HepG2 (cell line): ENCODE data around the gene OGFR. TPM values are rescaled to one million over a fixed set of nuclear protein-coding genes. Genes with fewer than 3 reads are reported as not detected.

Source experiments
- ATAC-seq: fragments of 200-7000 bp; cut with Tn5 transposase; 3 replicates; pipeline ENCODE4 v1.9.1; 2020; ENCODE audit warnings: mild to moderate bottlenecking, moderate library complexity
- BruUV-seq: library from RNA; stranded (reverse); fragments of 400-500 nt; replicated peaks from 2 replicates; lab custom pipeline; 2021; lab: Mats Ljungman, UMichigan
- CTCF ChIA-PET: fragments of 300-600 bp; formaldehyde crosslinking; extraction: SDS; loops from one replicate; lab custom pipeline; 2021; ENCODE audit warnings: low total read pairs, inconsistent platforms, low intra/inter-chr PET ratio; lab: Yijun Ruan, JAX
- POLR2A ChIA-PET: fragments of 350-600 bp; sonication (Branson Sonifier 250); formaldehyde crosslinking; loops from one replicate; lab custom pipeline; 2020; ENCODE audit warnings: antibody characterized with exemption, inconsistent platforms; lab: Yijun Ruan, JAX
- DNase-seq: peaks from one replicate; pipeline ENCODE4 v3.0.0-alpha.2; 2015; ENCODE audit warnings: low spot score
- FAIRE-seq: peaks from 3 replicates; lab custom pipeline; 2011; peaks lifted over from hg19 to GRCh38; lab: Jason Lieb, UNC
- H2AFZ ChIP-seq: one replicate; pipeline ENCODE4 v1.6.1; 2011; ENCODE audit warnings: low read length, inconsistent platforms
- H3K27ac ChIP-seq: fragments of 300-600 bp; 3 replicates; pipeline ENCODE4 v1.8.0; 2011; ENCODE audit warnings: mixed run types, mild to moderate bottlenecking, mixed read lengths, low read length, inconsistent platforms; ENCODE audit not compliant: insufficient read depth; ENCODE audit errors: extremely low read length
- H3K27me3 ChIP-seq, 2 experiments: fragments of 200-600 bp in 1 of 2; 2 replicates in 1 of 2; 3 replicates in 1 of 2; pipeline versions ENCODE4 v1.6.0 to v1.8.0; 2011; ENCODE audit warnings: low read length in 2 of 2, mild to moderate bottlenecking in 2 of 2, moderate library complexity in 2 of 2, inconsistent platforms in 1 of 2; ENCODE audit not compliant: insufficient read depth in 2 of 2, control insufficient read depth in 1 of 2
- H3K36me3 ChIP-seq, 2 experiments: fragments of 200-600 bp in 1 of 2; replicated peaks in 1 of 2; 2 replicates in 1 of 2; 3 replicates in 1 of 2; pipeline versions ENCODE4 v1.5.1 to v1.8.0; 2011; ENCODE audit warnings: low read length in 2 of 2, inconsistent platforms in 1 of 2; ENCODE audit not compliant: insufficient read depth in 2 of 2, control insufficient read depth in 1 of 2
- H3K4me1 ChIP-seq: 2 replicates; pipeline ENCODE4 v1.5.1; 2012; ENCODE audit warnings: low read length, inconsistent platforms; ENCODE audit not compliant: insufficient read depth
- H3K4me2 ChIP-seq: 2 replicates; pipeline ENCODE4 v1.6.0; 2011; ENCODE audit warnings: low read depth, low read length, inconsistent platforms
- H3K4me3 ChIP-seq, 3 experiments: fragments of 200-600 bp in 1 of 3; sonication (generic), shearing (Covaris generic) in 1 of 3; replicated peaks in 1 of 3; 2 replicates each; pipeline ENCODE4 v1.5.1; 2011 to 2016; ENCODE audit warnings: low read length in 3 of 3, inconsistent platforms in 2 of 3, low read depth in 2 of 3, mild to moderate bottlenecking in 2 of 3, control low read depth in 1 of 3, mixed read lengths in 1 of 3; ENCODE audit not compliant: insufficient read depth in 1 of 3
- H3K79me2 ChIP-seq: one replicate; pipeline ENCODE4 v1.6.1; 2011; ENCODE audit warnings: low read length, inconsistent platforms; ENCODE audit not compliant: insufficient read depth
- H3K9ac ChIP-seq: 2 replicates; pipeline ENCODE4 v1.6.0; 2011; ENCODE audit warnings: mild to moderate bottlenecking, low read depth, low read length, inconsistent platforms; ENCODE audit not compliant: insufficient read depth
- H3K9me3 ChIP-seq: 2 replicates; pipeline ENCODE4 v1.5.1; 2012; ENCODE audit warnings: mild to moderate bottlenecking, low read length
- H4K20me1 ChIP-seq: 2 replicates; pipeline ENCODE4 v1.6.0; 2011; ENCODE audit warnings: inconsistent platforms, mild to moderate bottlenecking, low read length, moderate library complexity; ENCODE audit not compliant: insufficient read depth
- HCFC1 ChIP-seq: fragments of 150-350 bp; IDR thresholded peaks from 2 replicates; pipeline ENCODE4 v1.6.1; 2014; ENCODE audit warnings: low read depth, low read length
- HIVEP1 ChIP-seq: sonication (generic); formaldehyde crosslinking; IDR thresholded peaks from 2 replicates; pipeline ENCODE4 v1.4.0; 2020; ENCODE audit warnings: mild to moderate bottlenecking, missing genetic modification reagents
- JARID2 ChIP-seq: sonication (generic); formaldehyde crosslinking; IDR thresholded peaks from 2 replicates; pipeline ENCODE4 v1.8.1; 2023; ENCODE audit warnings: missing genetic modification reagents, inconsistent platforms; ENCODE audit not compliant: insufficient replicate concordance
- MYNN ChIP-seq: sonication (generic); formaldehyde crosslinking; IDR thresholded peaks from 2 replicates; pipeline ENCODE4 v1.4.0; 2020; ENCODE audit warnings: mild to moderate bottlenecking, low read depth, missing genetic modification reagents
- NR2F6 ChIP-seq, 2 experiments: IDR thresholded peaks; 2 replicates each; pipeline ENCODE4 v1.6.1; 2016; ENCODE audit warnings: antibody characterized with exemption in 1 of 2, mild to moderate bottlenecking in 1 of 2
- POLR2AphosphoS5 ChIP-seq: IDR thresholded peaks from 2 replicates; pipeline ENCODE4 v1.6.1; 2012; ENCODE audit warnings: low read depth, low read length
- POLR2G ChIP-seq: fragments of 200-400 bp; formaldehyde crosslinking; IDR thresholded peaks from 2 replicates; pipeline ENCODE4 v1.6.1; 2018; ENCODE audit warnings: mild to moderate bottlenecking, low read depth, low read length, moderate library complexity
- RXRA ChIP-seq: sonication (generic); formaldehyde crosslinking; IDR thresholded peaks from 2 replicates; pipeline ENCODE4 v1.5.1; 2020; ENCODE audit warnings: missing genetic modification reagents
- SP5 ChIP-seq: IDR thresholded peaks from 2 replicates; pipeline ENCODE4 v1.6.1; 2016; ENCODE audit warnings: low read depth, borderline replicate concordance
- SRSF1 ChIP-seq: fragments of 200-400 bp; formaldehyde crosslinking; optimal IDR thresholded peaks from 2 replicates; pipeline ENCODE3; 2017; ENCODE audit warnings: mild to moderate bottlenecking, low read depth, low read length, moderate library complexity
- TGIF2 ChIP-seq: IDR thresholded peaks from 2 replicates; pipeline ENCODE4 v1.6.1; 2016; ENCODE audit warnings: control low read depth, missing compliant biosample characterization
- ZFX ChIP-seq: sonication (generic); formaldehyde crosslinking; IDR thresholded peaks from 2 replicates; pipeline ENCODE4 v1.4.0; 2020; ENCODE audit warnings: mild to moderate bottlenecking, low read depth, missing genetic modification reagents, moderate library complexity
- ZNF558 ChIP-seq: sonication (generic); formaldehyde crosslinking; IDR thresholded peaks from 2 replicates; pipeline ENCODE4 v1.9.0; 2022; ENCODE audit warnings: mild to moderate bottlenecking, missing genetic modification reagents, borderline replicate concordance
- ZNF766 ChIP-seq: sonication (generic); formaldehyde crosslinking; IDR thresholded peaks from 2 replicates; pipeline ENCODE4 v1.5.0; 2020; ENCODE audit warnings: missing genetic modification reagents, borderline replicate concordance
- WGBS: methylation state at CpG from one replicate; pipeline ENCODE4 v1.1.6; 2017; ENCODE audit warnings: low lambda C conversion rate; 5-methylcytosine and 5-hydroxymethylcytosine counted together
- in situ Hi-C: cut with HindIII; loops from 2 replicates; pipeline ENCODE4 v1.10.0; 2017; ENCODE audit warnings: low pct_unique_long_range_greater_than_20kb; ENCODE audit not compliant: extremely low pct_ligation_motif_present
- intact Hi-C: fragments of 100-400 bp; cut with micrococcal nuclease; formaldehyde crosslinking; loops from one replicate; pipeline ENCODE4 v1.10.0; 2022; ENCODE audit not compliant: unreplicated experiment
- polyA plus RNA-seq, 8 experiments: library from polyadenylated mRNA; depleted of rRNA in 3 of 8; stranded (reverse) in 7 of 8; unstranded in 1 of 8; fragments of >200 nt; fragmentation: Illumina TruSeq in 4 of 8; extraction: Trizol in 4 of 8; gene quantifications; 2 replicates each; pipeline versions ENCODE4 v1.2.1 to v1.2.3, GENCODE V29; 2011 to 2016; ENCODE audit warnings: low read depth in 4 of 8, missing spikeins in 1 of 8, mixed read lengths in 1 of 8; ENCODE audit not compliant: insufficient read depth in 1 of 8
- total RNA-seq, 5 experiments: library from RNA; depleted of rRNA; stranded (reverse); fragments of >200 nt; fragmentation: Illumina TruSeq; extraction: Trizol; gene quantifications; 2 replicates each; pipeline ENCODE4 v1.2.3, GENCODE V29; 2016; ENCODE audit warnings: low read depth in 1 of 5
- TF ChIP-seq, protein P1 (sequence below): sonication (generic); formaldehyde crosslinking; IDR thresholded peaks from 2 replicates; pipeline ENCODE4 v1.9.0; 2021; ENCODE audit warnings: mild to moderate bottlenecking, missing genetic modification reagents
- TF ChIP-seq, protein P2 (sequence below): sonication (generic); formaldehyde crosslinking; IDR thresholded peaks from 2 replicates; pipeline ENCODE4 v1.8.0; 2022; ENCODE audit warnings: missing genetic modification reagents, mild to moderate bottlenecking, moderate library complexity, borderline replicate concordance

The OGFR gene
- total and polyA plus RNA-seq, 2 of the 13 experiments (the other 11 are each of a cell fraction or from before 2014, with no cell fraction given) = 47.7 to 81.8 TPM

DNA sequence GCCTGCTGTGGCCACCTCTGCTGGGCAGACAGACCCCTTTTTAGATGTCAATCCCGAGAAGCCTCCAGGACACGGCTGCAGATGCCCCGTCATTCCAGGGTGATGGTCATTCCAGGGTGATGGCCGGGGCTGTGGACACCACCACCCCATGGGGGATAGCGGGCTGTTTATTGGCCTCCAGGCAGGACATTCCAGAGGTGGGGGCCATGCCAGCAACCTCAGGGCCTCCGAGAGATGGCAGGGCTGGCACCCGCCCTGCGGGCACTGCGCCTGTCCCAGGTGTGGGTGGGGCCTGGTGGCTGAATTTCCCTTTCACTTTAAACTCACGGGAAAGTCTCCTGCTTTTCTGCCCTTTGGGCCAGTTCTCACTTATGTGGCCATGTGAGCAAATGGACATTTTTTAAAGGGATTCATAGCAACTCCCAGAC lies 26.7 kb downstream of the OGFR start (continued):
- TF ChIP-seq ZNF558 (CRISPR knock-in tag) = 0 out of 2 replicates have a peak, but pooled peaks have one; percentile 31
- TF ChIP-seq SP5 (CRISPR knock-in tag) = no peak
- TF ChIP-seq HIVEP1 (CRISPR knock-in tag) = no peak
- no peak for TF ChIP-seq JARID2
- TF ChIP-seq POLR2AphosphoS5 = no peak
- no peak for TF ChIP-seq SRSF1

DNA sequence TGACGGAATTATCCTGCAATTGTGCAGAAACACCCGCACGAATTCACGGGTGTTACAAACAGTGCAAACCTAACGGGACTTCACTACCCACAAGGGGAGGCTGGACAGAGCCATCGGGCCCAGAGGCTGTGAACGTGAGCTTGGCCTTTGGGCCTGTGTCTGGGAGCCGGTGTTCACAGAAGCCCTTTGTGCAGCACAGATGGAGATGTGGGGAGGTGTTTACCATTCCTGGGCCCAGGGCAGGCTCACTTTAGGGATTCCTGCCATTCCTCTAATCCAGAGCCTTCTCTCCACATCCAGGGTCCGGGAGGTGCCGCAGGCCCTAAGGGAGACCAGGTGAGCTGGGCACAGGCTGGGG lies 27.2 kb downstream of the OGFR start:
- ATAC-seq = peak; percentile 53
- peak; percentile 65 for DNase-seq
- intact Hi-C loops = no loop called here
- BruUV-seq = TSS peak; percentile 28
- no peaks in the 10 kb centered on the region for H3K9me3 ChIP-seq
- H3K27ac ChIP-seq = no peak overlapping the region
- H4K20me1 ChIP-seq = no peaks in the 10 kb centered on the region
- FAIRE-seq = peak; percentile 83
- in situ Hi-C loops = no loop called here
- 44% methylated on average over 10 of the region's 10 CpGs for WGBS
- CTCF ChIA-PET = no interaction called here
- peaks cover 14 to 16% of the 10 kb centered on the region in 2 experiments; a peak in 4 of 5 replicates for H3K36me3 ChIP-seq
- H3K4me2 ChIP-seq = peak overlapping the region; percentile 0; the same call in 1 of the 2 replicates
- H3K4me3 ChIP-seq = no peak overlapping the region
- H3K79me2 ChIP-seq = no peaks in the 10 kb centered on the region
- POLR2A ChIA-PET = interaction anchor here (1.0 to 3.2 kb wide), 5 partner anchors 9 to 122 kb away, joined by 3 to 22 read pairs (median 4); partner anchors contain the start of gene TCFL5
- peaks cover 23% of the 10 kb centered on the region for H3K4me1 ChIP-seq
- H3K27me3 ChIP-seq = no peaks in the 10 kb centered on the region
- H2AFZ ChIP-seq = no peak overlapping the region
- no peak overlapping the region for H3K9ac ChIP-seq
- TF ChIP-seq TGIF2 (CRISPR knock-in tag) (peak; percentile 18; the same call in 1 of the 2 replicates), MYNN (CRISPR knock-in tag) (no peak), ZFX (CRISPR knock-in tag) (peak; percentile 46; the same call in 1 of the 2 replicates), POLR2G (peak; percentile 47; the same call in 1 of the 2 replicates), ZNF766 (CRISPR knock-in tag) (no peak), RXRA (peak; percentile 20; the same call in 1 of the 2 replicates), HCFC1 (no peak), NR2F6 (IDR thresholded peaks at IDR 0.05) (no peak), NR2F6 (CRISPR knock-in tag; IDR thresholded peaks at IDR 0.05) (peak; percentile 24; the same call in 1 of the 2 replicates)
- TF ChIP-seq, protein P1, sequence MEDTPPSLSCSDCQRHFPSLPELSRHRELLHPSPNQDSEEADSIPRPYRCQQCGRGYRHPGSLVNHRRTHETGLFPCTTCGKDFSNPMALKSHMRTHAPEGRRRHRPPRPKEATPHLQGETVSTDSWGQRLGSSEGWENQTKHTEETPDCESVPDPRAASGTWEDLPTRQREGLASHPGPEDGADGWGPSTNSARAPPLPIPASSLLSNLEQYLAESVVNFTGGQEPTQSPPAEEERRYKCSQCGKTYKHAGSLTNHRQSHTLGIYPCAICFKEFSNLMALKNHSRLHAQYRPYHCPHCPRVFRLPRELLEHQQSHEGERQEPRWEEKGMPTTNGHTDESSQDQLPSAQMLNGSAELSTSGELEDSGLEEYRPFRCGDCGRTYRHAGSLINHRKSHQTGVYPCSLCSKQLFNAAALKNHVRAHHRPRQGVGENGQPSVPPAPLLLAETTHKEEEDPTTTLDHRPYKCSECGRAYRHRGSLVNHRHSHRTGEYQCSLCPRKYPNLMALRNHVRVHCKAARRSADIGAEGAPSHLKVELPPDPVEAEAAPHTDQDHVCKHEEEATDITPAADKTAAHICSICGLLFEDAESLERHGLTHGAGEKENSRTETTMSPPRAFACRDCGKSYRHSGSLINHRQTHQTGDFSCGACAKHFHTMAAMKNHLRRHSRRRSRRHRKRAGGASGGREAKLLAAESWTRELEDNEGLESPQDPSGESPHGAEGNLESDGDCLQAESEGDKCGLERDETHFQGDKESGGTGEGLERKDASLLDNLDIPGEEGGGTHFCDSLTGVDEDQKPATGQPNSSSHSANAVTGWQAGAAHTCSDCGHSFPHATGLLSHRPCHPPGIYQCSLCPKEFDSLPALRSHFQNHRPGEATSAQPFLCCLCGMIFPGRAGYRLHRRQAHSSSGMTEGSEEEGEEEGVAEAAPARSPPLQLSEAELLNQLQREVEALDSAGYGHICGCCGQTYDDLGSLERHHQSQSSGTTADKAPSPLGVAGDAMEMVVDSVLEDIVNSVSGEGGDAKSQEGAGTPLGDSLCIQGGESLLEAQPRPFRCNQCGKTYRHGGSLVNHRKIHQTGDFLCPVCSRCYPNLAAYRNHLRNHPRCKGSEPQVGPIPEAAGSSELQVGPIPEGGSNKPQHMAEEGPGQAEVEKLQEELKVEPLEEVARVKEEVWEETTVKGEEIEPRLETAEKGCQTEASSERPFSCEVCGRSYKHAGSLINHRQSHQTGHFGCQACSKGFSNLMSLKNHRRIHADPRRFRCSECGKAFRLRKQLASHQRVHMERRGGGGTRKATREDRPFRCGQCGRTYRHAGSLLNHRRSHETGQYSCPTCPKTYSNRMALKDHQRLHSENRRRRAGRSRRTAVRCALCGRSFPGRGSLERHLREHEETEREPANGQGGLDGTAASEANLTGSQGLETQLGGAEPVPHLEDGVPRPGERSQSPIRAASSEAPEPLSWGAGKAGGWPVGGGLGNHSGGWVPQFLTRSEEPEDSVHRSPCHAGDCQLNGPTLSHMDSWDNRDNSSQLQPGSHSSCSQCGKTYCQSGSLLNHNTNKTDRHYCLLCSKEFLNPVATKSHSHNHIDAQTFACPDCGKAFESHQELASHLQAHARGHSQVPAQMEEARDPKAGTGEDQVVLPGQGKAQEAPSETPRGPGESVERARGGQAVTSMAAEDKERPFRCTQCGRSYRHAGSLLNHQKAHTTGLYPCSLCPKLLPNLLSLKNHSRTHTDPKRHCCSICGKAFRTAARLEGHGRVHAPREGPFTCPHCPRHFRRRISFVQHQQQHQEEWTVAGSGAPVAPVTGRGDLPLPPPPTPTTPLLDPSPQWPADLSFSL (CRISPR knock-in tag) = no peak
- TF ChIP-seq, protein P2, sequence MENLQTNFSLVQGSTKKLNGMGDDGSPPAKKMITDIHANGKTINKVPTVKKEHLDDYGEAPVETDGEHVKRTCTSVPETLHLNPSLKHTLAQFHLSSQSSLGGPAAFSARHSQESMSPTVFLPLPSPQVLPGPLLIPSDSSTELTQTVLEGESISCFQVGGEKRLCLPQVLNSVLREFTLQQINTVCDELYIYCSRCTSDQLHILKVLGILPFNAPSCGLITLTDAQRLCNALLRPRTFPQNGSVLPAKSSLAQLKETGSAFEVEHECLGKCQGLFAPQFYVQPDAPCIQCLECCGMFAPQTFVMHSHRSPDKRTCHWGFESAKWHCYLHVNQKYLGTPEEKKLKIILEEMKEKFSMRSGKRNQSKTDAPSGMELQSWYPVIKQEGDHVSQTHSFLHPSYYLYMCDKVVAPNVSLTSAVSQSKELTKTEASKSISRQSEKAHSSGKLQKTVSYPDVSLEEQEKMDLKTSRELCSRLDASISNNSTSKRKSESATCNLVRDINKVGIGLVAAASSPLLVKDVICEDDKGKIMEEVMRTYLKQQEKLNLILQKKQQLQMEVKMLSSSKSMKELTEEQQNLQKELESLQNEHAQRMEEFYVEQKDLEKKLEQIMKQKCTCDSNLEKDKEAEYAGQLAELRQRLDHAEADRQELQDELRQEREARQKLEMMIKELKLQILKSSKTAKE (CRISPR knock-in tag) = peak; percentile 45; the same call in 1 of the 2 replicates
